ENCODE results near the gene SCAMP5.
A peak's percentile ranks its signal among the peaks of the same experiment; 100 is the strongest.

Gene SCAMP5

DNA sequence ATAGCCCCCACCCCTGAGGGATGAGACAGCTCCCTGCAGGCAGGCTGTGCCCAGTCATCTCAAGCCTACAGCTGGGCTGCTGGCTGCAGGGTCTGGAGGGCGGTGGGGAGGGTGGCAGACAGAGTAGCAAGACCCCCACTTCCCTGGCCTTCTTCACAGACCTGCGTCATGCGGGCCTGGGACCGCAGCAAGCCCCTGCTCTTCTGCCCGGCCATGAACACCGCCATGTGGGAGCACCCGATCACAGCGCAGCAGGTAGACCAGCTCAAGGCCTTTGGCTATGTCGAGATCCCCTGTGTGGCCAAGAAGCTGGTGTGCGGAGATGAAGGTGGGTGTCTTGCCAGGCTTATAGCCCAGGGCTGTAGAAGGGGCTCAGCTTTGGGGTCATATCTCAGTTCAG is 53.0 kb downstream of the SCAMP5 start:
- DNase-seq (ENCODE audit: low spot score), result no peak

DNA sequence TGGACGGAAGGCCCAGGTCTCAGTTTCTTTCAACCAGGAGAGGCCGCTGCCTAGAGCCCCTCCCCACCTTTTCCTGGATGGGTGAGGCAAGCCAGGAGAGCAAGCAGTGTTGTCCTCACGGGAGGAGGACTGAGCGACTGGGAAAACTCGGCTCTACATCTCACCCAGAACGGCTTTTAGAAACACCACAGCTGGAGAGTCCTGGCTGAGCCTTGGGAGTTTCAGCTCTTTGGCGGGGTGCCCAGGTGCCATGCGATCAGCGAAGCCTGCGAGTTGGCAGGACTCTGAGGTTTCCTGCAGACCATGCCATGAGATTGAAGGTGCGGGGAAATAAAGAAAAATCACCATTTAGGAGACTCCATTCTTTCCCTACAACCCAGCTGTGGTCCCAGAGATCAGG is 54.0 kb downstream of the SCAMP5 start:
- no peak for DNase-seq (ENCODE audit: low spot score)

DNA sequence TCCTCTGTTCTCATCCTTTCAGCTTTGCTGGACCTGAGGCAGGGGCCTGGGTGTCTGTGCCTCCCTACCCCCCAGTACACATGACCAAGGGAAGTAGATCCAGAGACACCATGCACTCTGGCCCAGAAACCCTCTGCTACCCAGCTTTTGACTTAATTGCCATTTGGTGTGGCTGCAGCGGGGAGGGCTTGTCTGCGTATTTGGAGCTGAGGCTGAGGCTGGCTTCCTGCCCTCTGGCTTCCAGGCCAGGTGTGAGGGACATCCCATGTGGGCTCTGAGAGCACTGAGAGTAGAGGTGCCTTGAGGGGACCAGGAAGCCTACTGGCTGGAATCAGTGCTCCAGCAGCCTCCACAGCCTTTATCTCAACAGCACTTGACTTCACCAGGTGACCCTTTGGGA is 54.9 kb downstream of the SCAMP5 start:
- no peak for DNase-seq (ENCODE audit: low spot score)

DNA sequence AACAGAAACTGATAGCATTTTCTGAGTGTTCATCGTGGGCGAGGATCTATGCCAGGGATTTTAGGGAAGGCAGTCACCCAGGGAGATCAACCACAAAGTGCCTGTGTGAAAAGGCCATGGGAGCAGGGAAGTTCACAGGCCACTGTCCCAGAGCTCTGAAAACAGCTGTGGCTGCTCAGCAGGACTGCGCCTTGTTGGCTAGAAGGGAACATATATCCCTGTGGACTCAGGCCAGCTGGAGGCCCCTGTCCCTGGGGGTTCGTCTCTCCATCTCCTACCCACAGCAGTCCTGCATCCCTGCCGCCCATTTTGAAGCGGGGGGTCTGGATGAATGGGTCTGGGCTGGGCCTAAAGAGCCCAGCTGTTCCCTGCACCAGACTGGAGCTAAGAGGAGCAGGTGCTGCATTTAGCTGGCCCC is 55.8 kb downstream of the SCAMP5 start:
- no peak for DNase-seq (ENCODE audit: low spot score)

GRCh38 chr15:75051711-75052110 is 56.3 kb downstream of the SCAMP5 start:
- no peak for DNase-seq (ENCODE audit: low spot score)

- DNase-seq (ENCODE audit: low spot score), result no peak
Measured at GRCh38 chr15:75052972-75053747, 57.8 kb downstream of the SCAMP5 start.

- DNase-seq (ENCODE audit: low spot score), result no peak
Measured at GRCh38 chr15:75053748-75054125, 58.4 kb downstream of the SCAMP5 start.

GRCh38 chr15:75054172-75054897 is 59.0 kb downstream of the SCAMP5 start:
- DNase-seq (ENCODE audit: low spot score), result no peak

DNA sequence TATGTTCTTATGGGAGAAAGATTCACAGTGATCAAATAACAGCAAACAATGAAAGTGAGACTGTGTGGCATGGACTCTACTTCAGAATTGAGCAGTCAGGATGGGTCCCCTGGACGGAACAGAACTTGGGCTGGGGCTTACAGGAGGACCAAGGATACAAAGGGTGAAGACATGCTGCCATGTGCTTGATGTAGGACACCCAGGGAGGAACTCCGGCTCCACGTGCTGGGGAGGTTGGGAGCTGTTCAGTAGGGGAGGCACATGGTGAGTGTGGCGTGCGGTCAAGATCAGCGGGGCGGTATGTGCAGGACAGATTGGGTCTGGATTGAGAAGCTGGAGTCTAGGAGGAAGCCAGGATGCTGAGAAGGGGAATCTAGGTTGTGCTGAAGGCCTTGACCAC is 60.7 kb downstream of the SCAMP5 start:
- no peak for DNase-seq (ENCODE audit: low spot score)

- no peak for DNase-seq (ENCODE audit: low spot score)
Measured at GRCh38 chr15:75058127-75058905, 63.0 kb downstream of the SCAMP5 start.

- no peak for DNase-seq (ENCODE audit: low spot score)
Measured at GRCh38 chr15:75059607-75060006, 64.2 kb downstream of the SCAMP5 start.

DNA sequence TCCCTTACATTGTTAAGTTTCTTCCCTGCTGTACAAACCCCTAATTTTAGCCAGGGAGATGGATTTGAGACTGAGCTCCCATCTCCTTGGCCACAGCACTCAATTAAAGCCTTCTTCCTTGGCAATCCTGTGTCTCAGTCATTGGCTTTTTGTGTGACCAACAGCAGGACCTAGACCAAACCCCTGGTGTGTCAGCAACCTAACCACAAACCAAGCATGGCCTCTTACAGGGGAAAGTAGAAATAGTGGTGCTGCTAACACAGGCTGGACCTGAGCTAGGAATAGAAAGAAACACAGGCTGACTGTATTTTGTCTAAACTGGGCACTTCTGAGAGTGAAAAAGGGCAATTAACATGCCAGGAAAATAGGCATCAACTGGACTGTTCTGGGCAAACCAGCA is 65.9 kb downstream of the SCAMP5 start:
- DNase-seq (ENCODE audit: low spot score), result no peak

DNA sequence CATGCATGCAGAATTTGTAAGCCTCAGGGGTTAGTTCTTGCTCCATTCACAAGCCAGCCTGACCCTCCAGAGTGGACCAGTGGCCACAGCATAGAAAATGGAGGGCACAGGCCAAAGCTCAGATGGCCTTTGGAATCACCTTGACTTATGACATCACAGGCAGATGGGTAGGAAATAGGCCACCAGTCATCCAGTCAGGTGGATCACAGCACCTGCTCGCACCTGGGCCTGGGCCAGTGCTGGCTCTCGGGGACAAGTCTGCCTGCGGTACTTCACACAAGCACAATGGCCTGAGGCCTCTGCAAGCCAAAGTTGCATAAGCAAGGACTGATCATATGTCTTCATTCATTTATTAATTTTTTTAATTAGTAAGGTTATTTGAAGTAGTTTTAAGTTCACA is 67.3 kb downstream of the SCAMP5 start:
- DNase-seq (ENCODE audit: low spot score), result no peak

- no peak for DNase-seq (ENCODE audit: low spot score)
Measured at GRCh38 chr15:75063338-75063737, 68.0 kb downstream of the SCAMP5 start.

DNA sequence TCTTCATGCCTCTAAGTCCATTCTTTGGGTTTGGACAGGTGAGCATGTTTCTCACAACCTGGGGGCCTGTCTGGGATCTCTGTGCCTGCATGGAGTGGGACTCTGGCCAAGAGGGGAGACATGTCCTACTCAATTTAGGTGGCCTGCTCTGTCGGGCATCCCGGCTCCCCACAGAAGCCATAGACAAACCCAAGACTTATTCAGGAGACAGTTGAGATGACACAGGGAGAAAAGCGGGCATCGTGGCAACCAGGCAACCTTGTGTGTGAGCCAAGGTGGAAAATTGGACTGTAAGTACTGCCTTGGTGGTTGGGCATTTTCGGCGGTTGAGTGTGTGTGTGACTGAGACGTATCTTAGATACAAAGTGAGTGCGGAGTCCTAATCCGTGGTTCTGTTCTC is 68.5 kb downstream of the SCAMP5 start:
- no peak for DNase-seq (ENCODE audit: low spot score)

DNA sequence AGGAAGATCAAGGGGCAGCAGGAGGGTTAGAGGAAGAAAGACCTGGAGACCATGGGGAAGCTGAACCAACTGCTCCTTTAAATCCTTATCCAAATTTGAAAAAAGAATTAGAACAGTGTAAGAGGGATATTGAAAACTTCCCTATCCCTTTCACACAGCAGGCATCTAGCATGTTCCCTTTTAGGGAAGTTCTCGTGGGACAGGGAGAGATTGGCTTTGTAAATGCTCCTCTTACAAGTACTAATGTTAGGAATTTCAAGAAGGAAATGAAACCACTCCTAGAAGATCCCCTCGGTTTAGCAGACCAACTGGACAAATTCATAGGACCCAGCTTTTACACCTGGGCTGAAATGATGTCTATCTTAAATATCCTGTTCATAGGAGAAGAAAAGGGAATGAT is 69.5 kb downstream of the SCAMP5 start:
- no peak for DNase-seq (ENCODE audit: low spot score)

- no peak for DNase-seq (ENCODE audit: low spot score)
Measured at GRCh38 chr15:75065467-75065850, 70.1 kb downstream of the SCAMP5 start.

DNA sequence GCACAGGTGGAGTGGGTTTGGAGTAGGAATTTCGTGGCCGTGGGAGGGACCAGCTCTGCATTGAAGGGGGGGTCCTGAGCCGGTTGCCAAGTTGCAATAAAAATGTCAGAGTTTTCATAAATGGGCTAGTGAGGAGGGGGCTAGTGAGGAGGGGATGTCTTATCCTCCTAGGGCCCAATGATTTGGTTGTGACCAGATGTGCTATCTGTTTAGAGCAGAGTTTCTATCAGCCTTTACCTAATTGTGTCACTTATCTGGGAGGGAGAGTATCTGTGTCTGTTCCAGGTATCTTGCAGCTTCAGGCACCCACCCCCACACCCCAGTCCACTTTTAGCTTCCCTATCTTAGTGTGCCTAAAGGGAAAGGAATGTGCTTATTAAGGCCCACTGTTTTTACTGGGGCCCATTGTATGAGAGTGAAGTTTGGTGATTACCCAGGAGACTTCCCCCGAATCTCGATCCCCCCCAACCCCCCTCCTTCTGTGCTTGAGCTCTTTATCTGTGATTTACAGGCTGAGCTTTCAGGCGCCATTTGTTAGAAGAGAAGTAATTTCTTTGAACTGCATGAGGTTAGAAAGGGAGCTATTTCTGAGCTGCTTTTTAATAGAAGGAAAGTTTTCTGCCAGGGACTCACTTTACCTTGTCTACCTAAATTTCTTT is 70.6 kb downstream of the SCAMP5 start:
- peak; percentile 22 for DNase-seq (ENCODE audit: low spot score)

DNA sequence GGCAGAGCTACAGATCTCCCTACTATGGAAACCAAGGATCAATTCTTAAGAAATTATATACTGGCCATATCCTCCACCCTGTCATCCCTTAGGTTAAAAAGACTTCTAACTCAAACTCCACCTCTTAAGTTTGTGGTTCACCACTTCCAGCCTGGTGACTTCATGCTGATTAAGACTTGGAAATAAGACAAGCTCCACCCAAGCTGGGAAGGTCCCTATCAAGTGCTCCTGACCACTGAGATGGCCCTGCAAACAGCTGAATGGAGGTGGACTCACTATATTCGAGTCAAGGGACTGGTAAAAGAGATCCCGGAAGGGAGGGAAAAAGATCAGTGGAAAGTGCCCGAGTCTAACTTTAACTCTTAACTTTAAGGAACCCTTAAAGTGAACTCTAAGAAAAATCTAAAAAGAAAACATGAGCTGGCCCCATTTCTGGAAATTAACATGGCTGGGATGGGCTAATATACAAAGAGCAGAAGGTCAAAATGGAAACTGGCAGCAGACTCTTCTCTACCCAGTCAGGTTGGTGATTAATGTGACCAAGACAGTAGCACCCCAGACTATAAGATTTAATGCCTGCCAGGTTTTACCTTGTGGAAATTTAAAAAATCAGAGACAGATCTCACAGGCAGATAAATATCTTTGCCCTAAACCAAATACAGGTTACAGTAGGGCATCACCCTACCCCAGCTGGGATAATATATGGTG is 71.9 kb downstream of the SCAMP5 start:
- DNase-seq (ENCODE audit: low spot score), result peak; percentile 28

- DNase-seq (ENCODE audit: low spot score), result no peak
Measured at GRCh38 chr15:75068748-75069147, 73.4 kb downstream of the SCAMP5 start.

DNA sequence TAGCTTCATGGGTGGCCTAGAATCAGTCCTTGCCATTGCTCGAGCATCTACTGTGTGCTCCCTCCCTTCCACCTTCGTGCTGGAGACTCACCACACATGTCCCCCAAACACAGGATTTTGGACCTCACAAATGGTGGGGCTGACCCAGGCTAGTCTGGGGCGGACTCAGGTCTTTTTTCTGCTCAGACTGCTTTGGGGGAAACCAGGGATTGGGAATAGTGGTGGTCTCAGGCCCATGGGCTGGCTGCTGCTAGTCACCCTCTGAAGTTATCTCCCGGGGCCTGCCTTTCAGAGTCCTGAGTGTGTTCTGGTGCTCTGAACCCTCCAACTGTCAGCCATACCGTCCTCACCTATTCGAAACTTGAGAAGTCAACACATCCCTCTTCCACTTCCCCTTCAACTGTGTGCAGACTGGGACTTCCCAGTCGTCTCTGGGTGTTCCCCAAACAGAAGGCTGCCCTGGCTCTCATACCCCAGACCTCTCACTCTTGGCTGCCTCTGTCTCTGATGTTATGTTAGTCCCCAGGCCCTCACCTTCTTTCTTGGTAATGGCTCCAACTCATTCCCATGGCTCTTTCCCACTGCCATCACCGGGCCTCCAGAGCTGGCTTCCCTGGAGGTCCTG is 74.0 kb downstream of the SCAMP5 start:
- DNase-seq (ENCODE audit: low spot score), result no peak

All from hematopoietic multipotent progenitor cell treated with erythropoietin and hydrocortisone succinate and interleukin-3 and kit ligand, for 15 days (in vitro differentiated cells).